ENCODE results near the gene PPP1R12B.
"Not testable (repeated sequence)": the region's sequence is repeated elsewhere in the genome, so short reads cannot be mapped to it uniquely, and the experiment has no call there.

DNA sequence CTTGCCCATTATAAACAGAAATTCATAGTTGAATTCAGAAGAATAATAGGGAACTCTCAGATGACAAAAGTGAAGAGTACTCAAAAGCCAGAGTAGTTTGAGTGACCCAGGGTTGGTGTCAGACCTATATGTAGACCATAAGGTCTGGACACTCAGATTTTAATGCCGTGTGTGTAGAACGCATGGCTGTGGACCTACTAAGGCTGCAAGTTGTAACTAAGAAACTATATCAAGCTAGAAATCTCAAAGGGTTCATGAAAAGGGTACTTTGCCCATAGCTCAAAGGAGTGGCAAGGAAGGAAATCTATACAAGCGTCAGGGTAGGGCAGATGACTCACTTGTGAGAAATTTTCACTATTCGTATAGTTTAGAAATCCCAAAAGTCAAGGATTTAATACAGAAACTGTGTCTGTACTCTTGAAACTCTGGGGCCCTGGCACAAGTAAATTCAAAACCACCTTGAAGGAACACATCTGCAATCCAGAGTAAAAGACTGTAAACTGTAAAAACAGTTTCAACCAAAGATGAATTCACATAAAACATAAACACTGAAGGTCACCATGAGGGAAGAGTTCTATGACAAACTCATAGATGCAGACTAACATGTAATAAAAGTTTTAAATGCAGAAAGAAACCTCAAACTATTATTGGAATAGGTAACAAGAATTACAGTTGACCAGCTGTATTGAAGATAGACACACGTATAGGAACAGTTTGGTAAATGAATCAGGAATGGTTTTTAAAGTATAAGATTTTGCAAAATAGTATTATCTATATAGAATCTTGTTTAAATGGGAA is 108.1 kb downstream of the PPP1R12B start:
- TF ChIP-seq EZH2 (IDR thresholded peaks at IDR 0.05; ENCODE audit: low read length, missing control alignments), result not testable (repeated sequence)
- TF ChIP-seq, protein P1, sequence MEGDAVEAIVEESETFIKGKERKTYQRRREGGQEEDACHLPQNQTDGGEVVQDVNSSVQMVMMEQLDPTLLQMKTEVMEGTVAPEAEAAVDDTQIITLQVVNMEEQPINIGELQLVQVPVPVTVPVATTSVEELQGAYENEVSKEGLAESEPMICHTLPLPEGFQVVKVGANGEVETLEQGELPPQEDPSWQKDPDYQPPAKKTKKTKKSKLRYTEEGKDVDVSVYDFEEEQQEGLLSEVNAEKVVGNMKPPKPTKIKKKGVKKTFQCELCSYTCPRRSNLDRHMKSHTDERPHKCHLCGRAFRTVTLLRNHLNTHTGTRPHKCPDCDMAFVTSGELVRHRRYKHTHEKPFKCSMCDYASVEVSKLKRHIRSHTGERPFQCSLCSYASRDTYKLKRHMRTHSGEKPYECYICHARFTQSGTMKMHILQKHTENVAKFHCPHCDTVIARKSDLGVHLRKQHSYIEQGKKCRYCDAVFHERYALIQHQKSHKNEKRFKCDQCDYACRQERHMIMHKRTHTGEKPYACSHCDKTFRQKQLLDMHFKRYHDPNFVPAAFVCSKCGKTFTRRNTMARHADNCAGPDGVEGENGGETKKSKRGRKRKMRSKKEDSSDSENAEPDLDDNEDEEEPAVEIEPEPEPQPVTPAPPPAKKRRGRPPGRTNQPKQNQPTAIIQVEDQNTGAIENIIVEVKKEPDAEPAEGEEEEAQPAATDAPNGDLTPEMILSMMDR (conservative IDR thresholded peaks at IDR 0.05 in 1 of 2, IDR thresholded peaks at IDR 0.05 in 1 of 2; ENCODE audit: low read depth in 1 of 2, low read length in 2 of 2), result not testable (repeated sequence)
